Measurements from ENCODE around the gene IRS1.
A peak's percentile ranks its signal among the peaks of the same experiment; 100 is the strongest.

The IRS1 gene

GRCh38 chr2:226788881-226789490 lies 10.6 kb downstream of the IRS1 start:
- DNase-seq: no peak

- DNase-seq: no peak
Observed at GRCh38 chr2:226788064-226788463, 11.6 kb downstream of the IRS1 start.

- DNase-seq: no peak
Observed at GRCh38 chr2:226783885-226784284, 15.7 kb downstream of the IRS1 start.

GRCh38 chr2:226782092-226782713 lies 17.4 kb downstream of the IRS1 start:
- DNase-seq: no peak

GRCh38 chr2:226780431-226780830 lies 19.2 kb downstream of the IRS1 start:
- DNase-seq: no peak

GRCh38 chr2:226777611-226778010 lies 22.0 kb downstream of the IRS1 start:
- no peak for DNase-seq

- DNase-seq: no peak
Observed at GRCh38 chr2:226776104-226776503, 23.5 kb downstream of the IRS1 start.

GRCh38 chr2:226775032-226775509 lies 24.5 kb downstream of the IRS1 start:
- DNase-seq: no peak

GRCh38 chr2:226773291-226773690 lies 26.3 kb downstream of the IRS1 start:
- DNase-seq: no peak

GRCh38 chr2:226772389-226773179 lies 27.0 kb downstream of the IRS1 start:
- peak; percentile 100 for DNase-seq

GRCh38 chr2:226771067-226771466 lies 28.6 kb downstream of the IRS1 start:
- no peak for DNase-seq

GRCh38 chr2:226767056-226767813 lies 32.4 kb downstream of the IRS1 start:
- DNase-seq: no peak

- DNase-seq: no peak
Observed at GRCh38 chr2:226766352-226767055, 33.1 kb downstream of the IRS1 start.

GRCh38 chr2:226763320-226763719 lies 36.3 kb downstream of the IRS1 start:
- DNase-seq: no peak

- DNase-seq: no peak
Observed at GRCh38 chr2:226761195-226761583, 38.4 kb downstream of the IRS1 start.

- DNase-seq: no peak
Observed at GRCh38 chr2:226760412-226761194, 39.0 kb downstream of the IRS1 start.

- no peak for DNase-seq
Observed at GRCh38 chr2:226759768-226760167, 39.9 kb downstream of the IRS1 start.

- no peak for DNase-seq
Observed at GRCh38 chr2:226758921-226759640, 40.5 kb downstream of the IRS1 start.

- DNase-seq: no peak
Observed at GRCh38 chr2:226756131-226756530, 43.5 kb downstream of the IRS1 start.

GRCh38 chr2:226755631-226756030 lies 44.0 kb downstream of the IRS1 start:
- DNase-seq: no peak

Data from SIG-M5 (cell line).